ENCODE results near the gene MYO18B. TPM values are rescaled to one million over a fixed set of nuclear protein-coding genes. Genes with fewer than 3 reads are reported as not detected.
A peak's percentile ranks its signal among the peaks of the same experiment; 100 is the strongest.

The MYO18B gene
- total and polyA plus RNA-seq, 2 donors from 2014 or later = 0.19 to 0.41 TPM

GRCh38 chr22:25696763-25697162 lies 45.2 kb upstream of the MYO18B start:
- no peaks in the 10 kb centered on the region for H3K9me3 ChIP-seq (ENCODE audit: control insufficient read depth in 2 of 3, insufficient read depth in 1 of 3, low read length in 3 of 3)
- TF ChIP-seq, protein P1, sequence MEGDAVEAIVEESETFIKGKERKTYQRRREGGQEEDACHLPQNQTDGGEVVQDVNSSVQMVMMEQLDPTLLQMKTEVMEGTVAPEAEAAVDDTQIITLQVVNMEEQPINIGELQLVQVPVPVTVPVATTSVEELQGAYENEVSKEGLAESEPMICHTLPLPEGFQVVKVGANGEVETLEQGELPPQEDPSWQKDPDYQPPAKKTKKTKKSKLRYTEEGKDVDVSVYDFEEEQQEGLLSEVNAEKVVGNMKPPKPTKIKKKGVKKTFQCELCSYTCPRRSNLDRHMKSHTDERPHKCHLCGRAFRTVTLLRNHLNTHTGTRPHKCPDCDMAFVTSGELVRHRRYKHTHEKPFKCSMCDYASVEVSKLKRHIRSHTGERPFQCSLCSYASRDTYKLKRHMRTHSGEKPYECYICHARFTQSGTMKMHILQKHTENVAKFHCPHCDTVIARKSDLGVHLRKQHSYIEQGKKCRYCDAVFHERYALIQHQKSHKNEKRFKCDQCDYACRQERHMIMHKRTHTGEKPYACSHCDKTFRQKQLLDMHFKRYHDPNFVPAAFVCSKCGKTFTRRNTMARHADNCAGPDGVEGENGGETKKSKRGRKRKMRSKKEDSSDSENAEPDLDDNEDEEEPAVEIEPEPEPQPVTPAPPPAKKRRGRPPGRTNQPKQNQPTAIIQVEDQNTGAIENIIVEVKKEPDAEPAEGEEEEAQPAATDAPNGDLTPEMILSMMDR (IDR thresholded peaks at IDR 0.05; ENCODE audit: borderline replicate concordance, extremely low read depth, insufficient read depth) = no peak
- FAIRE-seq = no peak
- intact Hi-C loops (cut with DNase I) = loop anchor here (5.0 kb wide), 1 partner anchor 234 kb away; no protein-coding TSS in a partner anchor
- no peak overlapping the region for H3K4me3 ChIP-seq (ENCODE audit: low read length in 3 of 3)
- no peaks in the 10 kb centered on the region for H3K27me3 ChIP-seq (ENCODE audit: control insufficient read depth, insufficient read depth, low read length)
- no peak overlapping the region for H3K9ac ChIP-seq (ENCODE audit: low read length in 3 of 3)
- peaks cover 0 to 2% (median 0%) of the 10 kb centered on the region in 3 donors for H3K36me3 ChIP-seq (ENCODE audit: control insufficient read depth in 2 of 3, insufficient read depth in 3 of 3, low read length in 3 of 3)
- DNase-seq = peak in 2 of 5 donors; percentile 43 to 54
- H3K4me1 ChIP-seq (ENCODE audit: control insufficient read depth in 2 of 3, insufficient read depth in 2 of 3, low read depth in 1 of 3, low read length in 3 of 3) = peaks cover 0 to 4% (median 0%) of the 10 kb centered on the region in 3 donors
- H3K27ac ChIP-seq (ENCODE audit: low read depth in 2 of 2, low read length in 2 of 2) = no peak overlapping the region

DNA sequence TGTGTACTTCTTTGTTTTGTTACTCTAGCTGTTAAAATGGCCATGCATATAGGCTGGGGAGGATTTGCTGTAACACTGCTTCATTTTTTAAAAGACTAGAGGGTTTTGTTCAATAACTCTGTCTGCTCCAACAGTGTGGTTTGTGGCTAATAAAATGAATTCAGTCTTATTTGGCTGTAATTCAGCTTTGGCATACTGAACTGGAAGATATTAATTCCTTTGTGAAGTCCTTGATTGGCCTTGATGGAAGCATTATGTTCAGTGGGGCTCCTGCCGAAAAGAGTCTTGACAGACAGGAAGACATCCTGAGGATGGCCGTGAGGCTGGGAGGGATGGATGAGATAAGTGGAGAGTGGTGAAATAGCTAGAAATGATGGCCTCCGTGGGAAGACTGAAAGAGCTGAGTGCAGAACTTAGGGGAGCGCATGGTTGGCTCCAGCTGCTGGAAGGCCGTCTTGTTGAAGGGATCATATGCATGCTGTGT lies 44.8 kb upstream of the MYO18B start:
- peaks cover 0 to 4% (median 0%) of the 10 kb centered on the region in 3 donors for H3K4me1 ChIP-seq (ENCODE audit: control insufficient read depth in 2 of 3, insufficient read depth in 2 of 3, low read depth in 1 of 3, low read length in 3 of 3)
- intact Hi-C loops (cut with DNase I) = loop anchor here (5.0 kb wide), 1 partner anchor 235 kb away; no protein-coding TSS in a partner anchor
- no peaks in the 10 kb centered on the region for H3K27me3 ChIP-seq (ENCODE audit: control insufficient read depth, insufficient read depth, low read length)
- no peaks in the 10 kb centered on the region for H3K9me3 ChIP-seq (ENCODE audit: control insufficient read depth in 2 of 3, insufficient read depth in 1 of 3, low read length in 3 of 3)
- no peak overlapping the region for H3K27ac ChIP-seq (ENCODE audit: low read depth in 2 of 2, low read length in 2 of 2)
- H3K9ac ChIP-seq (ENCODE audit: low read length in 3 of 3) = no peak overlapping the region
- DNase-seq (peak in 2 of 5 donors; percentile 24 to 64), FAIRE-seq (no peak)
- H3K36me3 ChIP-seq (ENCODE audit: control insufficient read depth in 2 of 3, insufficient read depth in 3 of 3, low read length in 3 of 3) = peaks cover 0 to 2% (median 0%) of the 10 kb centered on the region in 3 donors
- TF ChIP-seq, protein P1 (IDR thresholded peaks at IDR 0.05; ENCODE audit: borderline replicate concordance, extremely low read depth, insufficient read depth) = no peak
- H3K4me3 ChIP-seq (ENCODE audit: low read length in 3 of 3) = no peak overlapping the region

GRCh38 chr22:25697978-25698377 lies 44.0 kb upstream of the MYO18B start:
- H3K9ac ChIP-seq (ENCODE audit: low read length in 3 of 3) = no peak overlapping the region
- peaks cover 0 to 4% (median 0%) of the 10 kb centered on the region in 3 donors for H3K4me1 ChIP-seq (ENCODE audit: control insufficient read depth in 2 of 3, insufficient read depth in 2 of 3, low read depth in 1 of 3, low read length in 3 of 3)
- no peak overlapping the region for H3K27ac ChIP-seq (ENCODE audit: low read depth in 2 of 2, low read length in 2 of 2)
- H3K4me3 ChIP-seq (ENCODE audit: low read length in 3 of 3) = no peak overlapping the region
- no peaks in the 10 kb centered on the region for H3K9me3 ChIP-seq (ENCODE audit: control insufficient read depth in 2 of 3, insufficient read depth in 1 of 3, low read length in 3 of 3)
- no peaks in the 10 kb centered on the region for H3K27me3 ChIP-seq (ENCODE audit: control insufficient read depth, insufficient read depth, low read length)
- FAIRE-seq = no peak
- TF ChIP-seq, protein P1 (IDR thresholded peaks at IDR 0.05; ENCODE audit: borderline replicate concordance, extremely low read depth, insufficient read depth) = no peak
- H3K36me3 ChIP-seq (ENCODE audit: control insufficient read depth in 2 of 3, insufficient read depth in 3 of 3, low read length in 3 of 3) = peaks cover 0 to 2% (median 0%) of the 10 kb centered on the region in 3 donors
- intact Hi-C loops (cut with DNase I) = loop anchor here (5.0 kb wide), 1 partner anchor 236 kb away; no protein-coding TSS in a partner anchor
- DNase-seq = no peak
